Neural progenitor cell (in vitro differentiated cells): ENCODE results near the gene IDH3B. TPM values are rescaled to one million over a fixed set of nuclear protein-coding genes. Genes with fewer than 3 reads are reported as not detected.

Experiments
- DNase-seq: peaks from one replicate; pipeline ENCODE4 v3.0.0-alpha.2; 2016; ENCODE audit warnings: low spot score
- H2AFZ ChIP-seq: fragments of 200-600 bp; sonication (generic); replicated peaks from 2 replicates; pipeline ENCODE4 v1.6.1; 2016; ENCODE audit warnings: antibody characterized with exemption
- H3F3A ChIP-seq: fragments of 200-600 bp; sonication (generic); 2 replicates; pipeline ENCODE4 v1.6.1; 2016; ENCODE audit warnings: antibody characterized with exemption, low read depth
- H3K27ac ChIP-seq: fragments of 200-600 bp; sonication (generic); 2 replicates; pipeline ENCODE4 v1.5.1; 2016; ENCODE audit warnings: mild to moderate bottlenecking
- H3K27me3 ChIP-seq: fragments of 200-600 bp; sonication (generic); 2 replicates; pipeline ENCODE4 v1.6.1; 2016; ENCODE audit warnings: mild to moderate bottlenecking, moderate library complexity
- H3K36me3 ChIP-seq: fragments of 200-600 bp; sonication (generic); 2 replicates; pipeline ENCODE4 v1.5.1; 2016
- H3K4me1 ChIP-seq: fragments of 200-600 bp; sonication (generic); 2 replicates; pipeline ENCODE4 v1.6.1; 2016; ENCODE audit warnings: mixed run types
- H3K4me2 ChIP-seq: fragments of 200-600 bp; sonication (generic); 2 replicates; pipeline ENCODE4 v1.6.1; 2016
- H3K4me3 ChIP-seq: fragments of 200-600 bp; sonication (generic); 2 replicates; pipeline ENCODE4 v1.5.1; 2016
- H3K79me2 ChIP-seq: fragments of 200-600 bp; sonication (generic); 2 replicates; pipeline ENCODE4 v1.6.1; 2016; ENCODE audit warnings: low read depth
- H3K9ac ChIP-seq: fragments of 200-600 bp; sonication (generic); 2 replicates; pipeline ENCODE4 v1.6.1; 2016
- H3K9me3 ChIP-seq: fragments of 200-600 bp; sonication (generic); 2 replicates; pipeline ENCODE4 v1.5.1; 2016; ENCODE audit warnings: low read depth
- H4K20me1 ChIP-seq: fragments of 200-600 bp; sonication (generic); 2 replicates; pipeline ENCODE4 v1.6.1; 2016; ENCODE audit warnings: low read depth
- H3K27ac Mint-ChIP-seq: 3 replicates; pipeline ENCODE4 v1.8.0; 2021; ENCODE audit warnings: mixed read lengths
- H3K27me3 Mint-ChIP-seq: 2 replicates; pipeline ENCODE4 v1.8.0; 2022; ENCODE audit warnings: low read depth, mild to moderate bottlenecking, inconsistent platforms, moderate library complexity, mixed read lengths; ENCODE audit not compliant: insufficient read depth
- H3K36me3 Mint-ChIP-seq: 3 replicates; pipeline ENCODE4 v1.8.0; 2021; ENCODE audit warnings: mixed read lengths
- H3K4me1 Mint-ChIP-seq: 3 replicates; pipeline ENCODE4 v1.8.0; 2021; ENCODE audit warnings: mixed read lengths
- H3K4me3 Mint-ChIP-seq: 3 replicates; pipeline ENCODE4 v1.8.0; 2021; ENCODE audit warnings: mild to moderate bottlenecking, moderate library complexity, mixed read lengths
- H3K9me3 Mint-ChIP-seq: 3 replicates; pipeline ENCODE4 v1.8.0; 2020; ENCODE audit warnings: mixed read lengths
- EZH2 ChIP-seq: fragments of 200-600 bp; sonication (generic); IDR thresholded peaks from 2 replicates; pipeline ENCODE4 v1.6.1; 2017; ENCODE audit warnings: antibody characterized with exemption, mild to moderate bottlenecking, moderate library complexity
- EZH2phosphoT487 ChIP-seq: fragments of 200-600 bp; sonication (generic); IDR thresholded peaks from 2 replicates; pipeline ENCODE4 v1.6.1; 2017; ENCODE audit warnings: antibody characterized with exemption
- total RNA-seq: library from RNA; depleted of rRNA; stranded (reverse); fragments of >200 nt; gene quantifications from 2 replicates; pipeline ENCODE4 v1.2.3, GENCODE V29; 2015; ENCODE audit warnings: low replicate concordance
- TF ChIP-seq, protein P1 (sequence below): fragments of 200-600 bp; sonication (generic); IDR thresholded peaks from 2 replicates; pipeline ENCODE4 v1.5.1; 2017; ENCODE audit warnings: antibody characterized with exemption, mild to moderate bottlenecking

The IDH3B gene
- total RNA-seq, 1 donor from 2014 or later, result 94.3 TPM

DNA sequence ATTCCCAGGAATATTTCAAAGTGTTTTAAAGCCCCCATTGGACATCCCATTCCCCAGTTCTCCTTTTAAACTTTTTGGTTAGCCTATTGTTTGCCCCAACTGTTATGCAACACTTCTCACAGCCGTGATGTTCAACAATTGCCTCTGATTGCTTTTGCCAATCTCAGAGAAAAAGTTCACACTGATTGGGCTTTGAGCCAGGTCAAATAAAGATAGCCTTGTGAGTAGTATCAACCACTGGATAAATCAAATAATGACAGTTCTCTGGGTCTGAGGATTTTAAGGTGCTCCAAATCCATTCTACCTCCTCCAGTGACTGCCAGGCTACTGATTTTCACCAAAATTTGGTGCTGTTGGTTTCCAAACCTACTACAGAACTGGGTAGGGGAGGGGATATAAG, 30.6 kb downstream of the IDH3B start:
- no peak overlapping the region for H3K4me2 ChIP-seq
- no peak for DNase-seq
- no peaks in the 10 kb centered on the region for H3K36me3 ChIP-seq
- H3K27ac Mint-ChIP-seq, result no peak overlapping the region
- TF ChIP-seq EZH2 (no peak), EZH2phosphoT487 (no peak)
- TF ChIP-seq, protein P1, sequence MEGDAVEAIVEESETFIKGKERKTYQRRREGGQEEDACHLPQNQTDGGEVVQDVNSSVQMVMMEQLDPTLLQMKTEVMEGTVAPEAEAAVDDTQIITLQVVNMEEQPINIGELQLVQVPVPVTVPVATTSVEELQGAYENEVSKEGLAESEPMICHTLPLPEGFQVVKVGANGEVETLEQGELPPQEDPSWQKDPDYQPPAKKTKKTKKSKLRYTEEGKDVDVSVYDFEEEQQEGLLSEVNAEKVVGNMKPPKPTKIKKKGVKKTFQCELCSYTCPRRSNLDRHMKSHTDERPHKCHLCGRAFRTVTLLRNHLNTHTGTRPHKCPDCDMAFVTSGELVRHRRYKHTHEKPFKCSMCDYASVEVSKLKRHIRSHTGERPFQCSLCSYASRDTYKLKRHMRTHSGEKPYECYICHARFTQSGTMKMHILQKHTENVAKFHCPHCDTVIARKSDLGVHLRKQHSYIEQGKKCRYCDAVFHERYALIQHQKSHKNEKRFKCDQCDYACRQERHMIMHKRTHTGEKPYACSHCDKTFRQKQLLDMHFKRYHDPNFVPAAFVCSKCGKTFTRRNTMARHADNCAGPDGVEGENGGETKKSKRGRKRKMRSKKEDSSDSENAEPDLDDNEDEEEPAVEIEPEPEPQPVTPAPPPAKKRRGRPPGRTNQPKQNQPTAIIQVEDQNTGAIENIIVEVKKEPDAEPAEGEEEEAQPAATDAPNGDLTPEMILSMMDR, result no peak
- no peaks in the 10 kb centered on the region for H3F3A ChIP-seq
- H3K4me1 ChIP-seq, result no peaks in the 10 kb centered on the region
- H3K79me2 ChIP-seq, result no peaks in the 10 kb centered on the region
- H3K4me1 Mint-ChIP-seq, result peaks cover 3% of the 10 kb centered on the region
- no peaks in the 10 kb centered on the region for H3K36me3 Mint-ChIP-seq
- H4K20me1 ChIP-seq, result no peaks in the 10 kb centered on the region
- H3K9me3 ChIP-seq, result no peaks in the 10 kb centered on the region
- H2AFZ ChIP-seq, result no peak overlapping the region
- no peak overlapping the region for H3K9ac ChIP-seq
- H3K9me3 Mint-ChIP-seq, result peaks cover 2% of the 10 kb centered on the region
- peaks cover 53% of the 10 kb centered on the region for H3K27me3 ChIP-seq
- no peak overlapping the region for H3K4me3 Mint-ChIP-seq
- no peak overlapping the region for H3K27ac ChIP-seq
- no peak overlapping the region for H3K4me3 ChIP-seq
- H3K27me3 Mint-ChIP-seq, result peaks cover 8% of the 10 kb centered on the region

DNA sequence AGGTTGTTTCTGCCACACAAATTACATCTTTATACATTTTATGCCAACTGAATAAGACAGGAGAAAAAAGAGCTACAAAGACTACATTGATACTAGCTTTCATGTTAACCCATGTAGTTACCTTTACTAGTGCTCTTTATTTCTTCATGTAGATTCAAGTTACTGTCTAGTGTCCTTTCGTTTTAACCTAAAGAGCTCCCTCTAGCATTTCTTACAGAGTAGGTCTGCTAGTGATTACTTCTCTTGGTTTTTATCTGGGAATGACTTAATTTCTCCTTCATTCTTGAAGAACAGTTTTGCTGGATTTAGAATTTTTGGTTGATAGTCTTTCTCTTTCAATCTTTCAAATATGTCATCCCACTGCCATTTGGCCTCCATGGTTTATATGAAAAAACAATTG, 32.8 kb downstream of the IDH3B start:
- peaks cover 3% of the 10 kb centered on the region for H3K4me1 Mint-ChIP-seq
- Histone ChIP-seq H4K20me1 (no peaks in the 10 kb centered on the region), H3K27me3 (peaks cover 53% of the 10 kb centered on the region), H3K9me3 (no peaks in the 10 kb centered on the region), H3K9ac (no peak overlapping the region), H3K4me1 (no peaks in the 10 kb centered on the region), H3K4me3 (no peak overlapping the region), H3K79me2 (no peaks in the 10 kb centered on the region), H3K36me3 (no peaks in the 10 kb centered on the region), H3K27ac (no peak overlapping the region), H2AFZ (no peak overlapping the region), H3K4me2 (no peak overlapping the region), H3F3A (no peaks in the 10 kb centered on the region)
- DNase-seq, result no peak
- peaks cover 2% of the 10 kb centered on the region for H3K9me3 Mint-ChIP-seq
- H3K27ac Mint-ChIP-seq, result no peak overlapping the region
- TF ChIP-seq, protein P1, result peak; percentile 37
- TF ChIP-seq EZH2phosphoT487, result no peak
- H3K27me3 Mint-ChIP-seq, result peaks cover 7% of the 10 kb centered on the region
- no peak overlapping the region for H3K4me3 Mint-ChIP-seq
- no peaks in the 10 kb centered on the region for H3K36me3 Mint-ChIP-seq

DNA sequence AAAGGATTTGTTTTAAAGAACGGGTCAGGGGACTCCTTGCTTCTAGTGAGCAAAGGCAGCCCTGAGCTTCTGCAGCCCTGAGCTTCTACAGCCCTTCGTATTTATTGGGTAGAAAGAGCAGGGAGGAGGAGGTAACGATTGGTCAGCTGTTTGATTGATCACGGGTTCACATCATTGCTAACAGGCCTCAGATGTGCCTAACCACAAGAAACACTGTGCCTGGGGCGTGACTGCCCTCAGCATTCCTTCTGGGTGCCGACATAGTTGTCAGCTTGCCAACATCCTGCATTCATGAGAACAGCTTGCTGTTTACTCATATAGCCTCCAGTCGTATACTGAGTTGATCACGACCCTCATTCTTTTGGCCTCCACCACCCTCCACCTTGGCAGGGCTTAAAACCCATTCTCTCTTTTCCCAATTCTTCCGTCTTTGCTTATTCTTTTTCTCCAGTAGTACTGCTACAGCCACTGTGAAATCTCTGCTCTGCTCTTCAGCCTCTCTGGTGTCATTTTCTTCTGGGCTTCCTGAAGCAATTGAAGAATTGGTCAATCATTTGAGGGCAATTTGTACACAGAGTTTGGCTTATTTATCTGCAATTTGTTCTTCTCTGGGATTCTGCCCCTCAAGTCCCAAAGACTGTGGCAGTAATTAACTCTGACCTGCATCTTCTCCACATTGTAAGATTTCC, 37.0 kb downstream of the IDH3B start:
- TF ChIP-seq EZH2phosphoT487 (no peak), EZH2 (no peak)
- TF ChIP-seq, protein P1, result no peak
- Mint-ChIP-seq H3K36me3 (no peaks in the 10 kb centered on the region), H3K9me3 (peaks cover 2% of the 10 kb centered on the region), H3K27me3 (peaks cover 4% of the 10 kb centered on the region), H3K4me3 (no peak overlapping the region), H3K4me1 (no peaks in the 10 kb centered on the region), H3K27ac (no peak overlapping the region)
- no peak overlapping the region for H2AFZ ChIP-seq
- H3F3A ChIP-seq, result no peaks in the 10 kb centered on the region
- H3K79me2 ChIP-seq, result no peaks in the 10 kb centered on the region
- no peak overlapping the region for H3K27ac ChIP-seq
- peaks cover 23% of the 10 kb centered on the region for H3K27me3 ChIP-seq
- no peaks in the 10 kb centered on the region for H3K9me3 ChIP-seq
- H3K4me3 ChIP-seq, result no peak overlapping the region
- no peak overlapping the region for H3K9ac ChIP-seq
- no peak overlapping the region for H3K4me2 ChIP-seq
- DNase-seq, result no peak
- H4K20me1 ChIP-seq, result no peaks in the 10 kb centered on the region
- no peaks in the 10 kb centered on the region for H3K36me3 ChIP-seq
- no peaks in the 10 kb centered on the region for H3K4me1 ChIP-seq
